Fibroblast of skin of back (primary cell): ENCODE measurements around the gene CLCA4.

Experiments used
- DNase-seq: peaks from one replicate; pipeline ENCODE4 v3.0.0-alpha.2; 2013

Gene CLCA4

DNA sequence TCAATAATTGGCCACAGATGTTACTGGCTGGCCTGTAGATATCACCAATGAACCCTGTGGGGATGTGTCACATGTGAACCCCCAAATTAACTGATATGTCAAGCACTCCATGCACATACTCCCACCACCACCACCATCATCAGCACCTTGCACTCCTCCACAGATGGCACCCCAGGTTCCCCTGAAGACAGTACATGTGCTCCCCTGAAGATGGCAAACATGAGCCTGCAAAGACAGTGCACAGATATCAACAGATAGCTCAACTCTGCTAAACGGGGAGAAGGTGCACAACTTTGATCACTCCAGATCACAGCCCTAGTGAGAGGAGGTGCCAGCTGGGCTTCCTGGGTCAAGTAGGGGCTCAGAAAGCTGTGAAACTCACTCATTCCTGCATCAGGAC, 74.4 kb downstream of the CLCA4 start:
- no peak for DNase-seq
